ENCODE measurements around the gene UNC80.

GRCh38 chr2:209734805-209735204 lies 36.8 kb upstream of the UNC80 start:
- TF ChIP-seq, protein P1, sequence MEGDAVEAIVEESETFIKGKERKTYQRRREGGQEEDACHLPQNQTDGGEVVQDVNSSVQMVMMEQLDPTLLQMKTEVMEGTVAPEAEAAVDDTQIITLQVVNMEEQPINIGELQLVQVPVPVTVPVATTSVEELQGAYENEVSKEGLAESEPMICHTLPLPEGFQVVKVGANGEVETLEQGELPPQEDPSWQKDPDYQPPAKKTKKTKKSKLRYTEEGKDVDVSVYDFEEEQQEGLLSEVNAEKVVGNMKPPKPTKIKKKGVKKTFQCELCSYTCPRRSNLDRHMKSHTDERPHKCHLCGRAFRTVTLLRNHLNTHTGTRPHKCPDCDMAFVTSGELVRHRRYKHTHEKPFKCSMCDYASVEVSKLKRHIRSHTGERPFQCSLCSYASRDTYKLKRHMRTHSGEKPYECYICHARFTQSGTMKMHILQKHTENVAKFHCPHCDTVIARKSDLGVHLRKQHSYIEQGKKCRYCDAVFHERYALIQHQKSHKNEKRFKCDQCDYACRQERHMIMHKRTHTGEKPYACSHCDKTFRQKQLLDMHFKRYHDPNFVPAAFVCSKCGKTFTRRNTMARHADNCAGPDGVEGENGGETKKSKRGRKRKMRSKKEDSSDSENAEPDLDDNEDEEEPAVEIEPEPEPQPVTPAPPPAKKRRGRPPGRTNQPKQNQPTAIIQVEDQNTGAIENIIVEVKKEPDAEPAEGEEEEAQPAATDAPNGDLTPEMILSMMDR (optimal IDR thresholded peaks at IDR 0.05 in 1 of 3, IDR thresholded peaks at IDR 0.05 in 1 of 3, conservative IDR thresholded peaks at IDR 0.05 in 1 of 3; ENCODE audit: extremely low read depth in 1 of 3, insufficient read depth in 2 of 3, low read length in 3 of 3), result no peak
- TF ChIP-seq EZH2 (IDR thresholded peaks at IDR 0.05; ENCODE audit: low read length), result no peak

All from keratinocyte (primary cell).